Measurements from ENCODE around the gene DLX1. TPM values are rescaled to one million over a fixed set of nuclear protein-coding genes. Genes with fewer than 3 reads are reported as not detected.
A peak's percentile ranks its signal among the peaks of the same experiment; 100 is the strongest.

Gene DLX1
- total and polyA plus RNA-seq, 2 of the 8 experiments (the other 6 are each of a cell fraction or from before 2014, with no cell fraction given) = 0.11 TPM; not detected in 1

DNA sequence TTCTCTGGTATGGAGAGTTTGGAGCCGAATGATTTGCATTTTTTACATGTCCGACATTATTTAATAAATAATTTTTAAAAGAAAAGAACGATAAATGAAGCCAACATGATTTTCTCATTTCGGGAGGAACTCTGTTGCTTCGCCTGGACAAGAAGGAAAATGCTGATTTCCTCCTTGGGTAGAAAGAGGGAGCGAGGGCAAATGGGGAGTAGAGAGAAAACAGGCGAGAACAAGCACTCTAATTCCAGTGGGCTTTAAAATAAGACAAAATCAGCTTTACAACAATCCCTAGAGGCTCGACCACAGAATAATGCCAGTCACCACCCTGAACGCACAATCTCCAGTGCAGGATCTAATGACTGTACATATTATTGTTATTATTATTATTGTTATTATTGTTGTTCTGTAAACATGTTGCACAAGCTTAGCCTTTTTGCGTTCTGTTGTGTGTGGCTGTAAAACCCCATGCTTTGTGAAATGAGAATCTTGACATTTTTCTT lies 3.7 kb downstream of the DLX1 start:
- Histone ChIP-seq H2BK120ac (replicated peaks; ENCODE audit: low read depth, low read length) (no peak overlapping the region), H3K4ac (replicated peaks; ENCODE audit: insufficient read length, low read depth, low read length) (no peak overlapping the region), H4K8ac (ENCODE audit: extremely low read depth, insufficient read depth, low read length) (no peak overlapping the region), H2AFZ (ENCODE audit: low read length) (no peak overlapping the region), H2BK12ac (ENCODE audit: low read depth, low read length) (peak overlapping the region; percentile 68; the same call in 1 of the 2 replicates), H3K79me2 (ENCODE audit: control insufficient read depth in 1 of 2, insufficient read depth in 2 of 2, low read length in 2 of 2) (no peaks in the 10 kb centered on the region), H2BK5ac (ENCODE audit: low read depth, low read length) (no peak overlapping the region), H3K27me3 (replicated peaks in 1 of 4; ENCODE audit: control insufficient read depth in 3 of 4, extremely low read depth in 1 of 4, insufficient read depth in 3 of 4, low read length in 3 of 4) (peaks cover 90 to 100% (median 97%) of the 10 kb centered on the region in 4 experiments), H3K27ac (ENCODE audit: low read depth, low read length) (no peak overlapping the region), H2BK15ac (ENCODE audit: low read length) (no peak overlapping the region), H3K9me3 (ENCODE audit: insufficient read depth in 2 of 2, low read depth in 1 of 2, low read length in 1 of 2) (no peaks in the 10 kb centered on the region), H3K23me2 (ENCODE audit: low read depth, low read length) (peaks cover 14% of the 10 kb centered on the region; the same call in 1 of the 2 replicates), H3K23ac (ENCODE audit: insufficient read length) (no peak overlapping the region), H3K79me1 (ENCODE audit: low read depth, low read length) (no peaks in the 10 kb centered on the region), H3K56ac (replicated peaks; ENCODE audit: insufficient read length, low read depth, low read length) (no peak overlapping the region), H3K4me3 (ENCODE audit: extremely low read depth in 1 of 4, insufficient read depth in 2 of 4, low read depth in 3 of 4, low read length in 4 of 4) (no peak overlapping the region), H4K91ac (replicated peaks; ENCODE audit: insufficient read length, low read length) (no peak overlapping the region), H4K5ac (ENCODE audit: insufficient read length, low read depth, low read length) (no peak overlapping the region), H3K4me2 (ENCODE audit: insufficient read depth in 1 of 2, low read depth in 2 of 2, low read length in 2 of 2) (no peak overlapping the region; a peak in 1 of 4 replicates), H3K14ac (ENCODE audit: insufficient read length) (no peak overlapping the region), H3K9ac (replicated peaks in 1 of 4; ENCODE audit: extremely low read depth in 1 of 4, low read depth in 3 of 4, low read length in 3 of 4) (no peak overlapping the region), H2AK5ac (ENCODE audit: low read depth, low read length) (no peak overlapping the region), H2BK20ac (ENCODE audit: low read length) (no peak overlapping the region), H3K36me3 (ENCODE audit: control insufficient read depth in 2 of 4, insufficient read depth in 4 of 4, low read length in 3 of 4) (0 out of 8 replicates have a peak, but pooled peaks cover 0 to 3% (median 0%) of the 10 kb centered on the region in 4 experiments), H3K4me1 (replicated peaks in 1 of 4; ENCODE audit: control insufficient read depth in 3 of 4, insufficient read depth in 4 of 4, low read length in 3 of 4) (peaks cover 0 to 43% (median 22%) of the 10 kb centered on the region in 4 experiments; a peak in 6 of 7 replicates), H3K18ac (ENCODE audit: extremely low read depth, low read length) (no peak overlapping the region), H4K20me1 (replicated peaks in 1 of 2; ENCODE audit: control insufficient read depth in 1 of 2, insufficient read depth in 2 of 2, low read length in 2 of 2) (peaks cover 20 to 33% of the 10 kb centered on the region in 2 experiments)
- FAIRE-seq (no peak), DNase-seq (ENCODE audit: low read depth in 1 of 2, low spot score in 2 of 2) (no peak)
- 17% methylated on average over 10 of the region's 10 CpGs; no CpG with 5 or more reads in 1 of the 2 experiments for WGBS, 2 experiments (ENCODE audit: extremely low coverage in 1 of 2, insufficient coverage in 1 of 2, insufficient read length in 1 of 2, insufficient replicate concordance in 2 of 2, low coverage in 1 of 2, low lambda C conversion rate in 2 of 2, missing lambda C conversion rate in 1 of 2)
- POLR2A ChIA-PET (ENCODE audit: partially characterized antibody) = interaction anchor here (1.0 to 14.0 kb wide), 2 partner anchors 13 to 195 kb away, joined by 3 to 184 read pairs; partner anchors contain the start of genes DLX2 and SLC25A12
- CTCF ChIA-PET (ENCODE audit: partially characterized antibody) = interaction anchor here (0.6 to 12.4 kb wide), 4 partner anchors 14 to 367 kb away, joined by 3 to 198 read pairs (median 4); partner anchors contain the start of gene DLX2
- TF ChIP-seq SIN3A (conservative IDR thresholded peaks at IDR 0.05 in 1 of 2, IDR thresholded peaks at IDR 0.05 in 1 of 2; ENCODE audit: low read depth in 1 of 2, low read length in 2 of 2) (no peak), CBX8 (IDR thresholded peaks at IDR 0.05; ENCODE audit: borderline replicate concordance, low read depth, low read length) (0 out of 2 replicates have a peak, but pooled peaks have one; percentile 16), RNF2 (IDR thresholded peaks at IDR 0.05; ENCODE audit: borderline replicate concordance, low read depth, low read length, missing control alignments, poor library complexity, severe bottlenecking) (no peak), HDAC6 (IDR thresholded peaks at IDR 0.05; ENCODE audit: low read depth, low read length) (no peak), SP4 (IDR thresholded peaks at IDR 0.05; ENCODE audit: low read length) (no peak)
- TF ChIP-seq, protein P1, sequence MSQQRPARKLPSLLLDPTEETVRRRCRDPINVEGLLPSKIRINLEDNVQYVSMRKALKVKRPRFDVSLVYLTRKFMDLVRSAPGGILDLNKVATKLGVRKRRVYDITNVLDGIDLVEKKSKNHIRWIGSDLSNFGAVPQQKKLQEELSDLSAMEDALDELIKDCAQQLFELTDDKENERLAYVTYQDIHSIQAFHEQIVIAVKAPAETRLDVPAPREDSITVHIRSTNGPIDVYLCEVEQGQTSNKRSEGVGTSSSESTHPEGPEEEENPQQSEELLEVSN (IDR thresholded peaks at IDR 0.05) = no peak

Data from H1 (cell line).